GM18858 (cell line): Measurements from ENCODE around the gene WDR37.

Source experiments
- ATAC-seq: cut with Tn5 transposase; IDR thresholded peaks from one replicate; pipeline ENCODE4 v1.9.1; 2021; ENCODE audit not compliant: unreplicated experiment

WDR37 gene

GRCh38 chr10:1166101-1166827 lies 110.1 kb downstream of the WDR37 start:
- no peak for ATAC-seq

GRCh38 chr10:1166828-1167275 lies 110.7 kb downstream of the WDR37 start:
- no peak for ATAC-seq

GRCh38 chr10:1168763-1169162 lies 112.6 kb downstream of the WDR37 start:
- no peak for ATAC-seq

GRCh38 chr10:1169186-1169885 lies 113.2 kb downstream of the WDR37 start:
- ATAC-seq: no peak

GRCh38 chr10:1169981-1170866 lies 114.0 kb downstream of the WDR37 start:
- ATAC-seq: no peak

- no peak for ATAC-seq
Observed at GRCh38 chr10:1170867-1171180, 114.6 kb downstream of the WDR37 start.

GRCh38 chr10:1171182-1171581 lies 115.0 kb downstream of the WDR37 start:
- no peak for ATAC-seq

- no peak for ATAC-seq
Observed at GRCh38 chr10:1171586-1171985, 115.4 kb downstream of the WDR37 start.

GRCh38 chr10:1172256-1172984 lies 116.2 kb downstream of the WDR37 start:
- ATAC-seq: no peak

- ATAC-seq: no peak
Observed at GRCh38 chr10:1173091-1173490, 116.9 kb downstream of the WDR37 start.

- ATAC-seq: no peak
Observed at GRCh38 chr10:1174022-1174421, 117.8 kb downstream of the WDR37 start.

- no peak for ATAC-seq
Observed at GRCh38 chr10:1175956-1176565, 119.9 kb downstream of the WDR37 start.

GRCh38 chr10:1177936-1178335 lies 121.8 kb downstream of the WDR37 start:
- ATAC-seq: no peak

- no peak for ATAC-seq
Observed at GRCh38 chr10:1178506-1178905, 122.3 kb downstream of the WDR37 start.

GRCh38 chr10:1179346-1180070 lies 123.3 kb downstream of the WDR37 start:
- no peak for ATAC-seq

- ATAC-seq: no peak
Observed at GRCh38 chr10:1180071-1180730, 124.0 kb downstream of the WDR37 start.

GRCh38 chr10:1180836-1181235 lies 124.7 kb downstream of the WDR37 start:
- no peak for ATAC-seq
